MM.1S (cell line): ENCODE results near the gene MAEA.

Source experiments
- DNase-seq: peaks from one replicate; pipeline ENCODE4 v3.0.0-alpha.2; 2015
- H2AFZ ChIP-seq: fragments of 300-600 bp; sonication (generic); 2 replicates; pipeline ENCODE4 v1.6.0; 2016; ENCODE audit warnings: antibody characterized with exemption, low read length
- H3F3A ChIP-seq: fragments of 300-600 bp; sonication (generic); 2 replicates; pipeline ENCODE4 v1.6.1; 2016; ENCODE audit warnings: mild to moderate bottlenecking, antibody characterized with exemption, low read length, moderate library complexity, mixed read lengths; ENCODE audit not compliant: insufficient read depth
- H3K27ac ChIP-seq: fragments of 300-600 bp; sonication (generic); 2 replicates; pipeline ENCODE4 v1.5.1; 2016; ENCODE audit warnings: mild to moderate bottlenecking, low read length
- H3K27me3 ChIP-seq: fragments of 300-600 bp; sonication (generic); replicated peaks from 2 replicates; pipeline ENCODE4 v1.6.0; 2016; ENCODE audit warnings: low read length; ENCODE audit not compliant: insufficient read depth
- H3K36me3 ChIP-seq: fragments of 300-600 bp; sonication (generic); replicated peaks from 2 replicates; pipeline ENCODE4 v1.6.1; 2016; ENCODE audit warnings: mild to moderate bottlenecking, low read length, mixed read lengths; ENCODE audit not compliant: insufficient read depth
- H3K4me1 ChIP-seq: fragments of 300-600 bp; sonication (generic); 2 replicates; pipeline ENCODE4 v1.6.1; 2016; ENCODE audit warnings: low read length, mixed read lengths
- H3K4me2 ChIP-seq: fragments of 300-600 bp; sonication (generic); 2 replicates; pipeline ENCODE4 v1.6.0; 2016; ENCODE audit warnings: low read depth, low read length
- H3K4me3 ChIP-seq: fragments of 300-600 bp; sonication (generic); 2 replicates; pipeline ENCODE4 v1.5.1; 2016; ENCODE audit warnings: low read length, mixed read lengths
- H3K79me2 ChIP-seq: fragments of 300-600 bp; sonication (generic); 2 replicates; pipeline ENCODE4 v1.6.1; 2016; ENCODE audit warnings: mixed run types, low read length, mixed read lengths
- H3K9ac ChIP-seq: fragments of 300-600 bp; sonication (generic); 2 replicates; pipeline ENCODE4 v1.6.1; 2016; ENCODE audit warnings: low read length, mixed read lengths
- H3K9me2 ChIP-seq: fragments of 300-600 bp; sonication (generic); replicated peaks from 2 replicates; pipeline ENCODE4 v1.6.1; 2016; ENCODE audit warnings: mild to moderate bottlenecking, low read length, mixed read lengths; ENCODE audit not compliant: insufficient read depth
- H3K9me3 ChIP-seq: fragments of 300-600 bp; sonication (generic); replicated peaks from 2 replicates; pipeline ENCODE4 v1.6.1; 2016; ENCODE audit warnings: mild to moderate bottlenecking, low read length, mixed read lengths; ENCODE audit not compliant: insufficient read depth
- H4K20me1 ChIP-seq: fragments of 300-600 bp; sonication (generic); 2 replicates; pipeline ENCODE4 v1.6.1; 2016; ENCODE audit warnings: mild to moderate bottlenecking, low read length, moderate library complexity, mixed read lengths; ENCODE audit not compliant: insufficient read depth
- EZH2 ChIP-seq: fragments of 300-600 bp; sonication (generic); optimal IDR thresholded peaks from 2 replicates; pipeline ENCODE3; 2017; ENCODE audit warnings: low read depth, mild to moderate bottlenecking, antibody characterized with exemption, low read length, mixed read lengths
- EZH2phosphoT487 ChIP-seq: fragments of 300-600 bp; sonication (generic); IDR thresholded peaks from 2 replicates; pipeline ENCODE4 v1.6.1; 2018; ENCODE audit warnings: antibody characterized with exemption, low read length
- TF ChIP-seq, protein P1 (sequence below): fragments of 300-600 bp; sonication (generic); IDR thresholded peaks from 2 replicates; pipeline ENCODE4 v1.5.1; 2016; ENCODE audit warnings: antibody characterized with exemption, low read length, mixed read lengths

MAEA gene

DNA sequence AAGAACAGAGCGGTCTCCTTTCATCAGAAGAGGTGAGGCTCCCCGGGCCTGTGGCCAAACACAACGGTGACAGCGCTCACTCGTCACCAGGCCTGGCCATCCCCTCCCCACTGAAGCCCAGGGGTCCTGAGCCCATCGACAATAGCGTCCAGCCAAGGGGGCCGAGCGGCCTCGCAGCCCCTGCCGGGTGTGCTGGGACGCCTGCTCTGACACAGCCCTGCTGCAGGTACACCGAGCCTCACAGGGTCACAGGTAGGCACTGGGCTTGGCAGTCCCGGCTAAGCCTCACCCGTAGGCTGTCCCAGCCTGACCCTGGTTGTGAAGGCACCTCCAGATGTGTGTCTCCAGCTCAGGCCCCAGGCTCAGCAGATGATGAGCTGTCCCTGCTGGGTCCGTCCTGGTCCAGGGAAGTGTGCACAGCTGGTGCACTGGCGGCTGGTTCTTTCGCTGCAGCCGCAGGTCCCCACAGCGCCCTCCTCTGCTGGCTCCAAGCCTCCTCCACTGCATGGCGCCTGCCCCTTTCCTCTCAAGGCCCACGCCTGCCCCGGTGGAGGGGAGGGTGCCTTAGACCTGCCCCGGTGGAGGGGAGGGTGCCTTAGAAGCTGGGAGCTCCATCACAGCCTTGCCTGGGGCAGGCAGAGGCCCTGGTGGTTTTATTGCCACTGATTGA, 78.9 kb downstream of the MAEA start:
- Histone ChIP-seq H4K20me1 (no peaks in the 10 kb centered on the region), H3K9me2 (no peaks in the 10 kb centered on the region), H3K4me2 (no peak overlapping the region), H3K9me3 (no peaks in the 10 kb centered on the region), H3K9ac (no peak overlapping the region), H3K27me3 (no peaks in the 10 kb centered on the region), H3K4me1 (no peaks in the 10 kb centered on the region), H3K27ac (no peak overlapping the region), H3K4me3 (no peak overlapping the region), H3F3A (no peaks in the 10 kb centered on the region), H3K79me2 (no peaks in the 10 kb centered on the region), H3K36me3 (no peaks in the 10 kb centered on the region), H2AFZ (no peak overlapping the region)
- TF ChIP-seq EZH2 = no peak
- no peak for TF ChIP-seq EZH2phosphoT487
- TF ChIP-seq, protein P1, sequence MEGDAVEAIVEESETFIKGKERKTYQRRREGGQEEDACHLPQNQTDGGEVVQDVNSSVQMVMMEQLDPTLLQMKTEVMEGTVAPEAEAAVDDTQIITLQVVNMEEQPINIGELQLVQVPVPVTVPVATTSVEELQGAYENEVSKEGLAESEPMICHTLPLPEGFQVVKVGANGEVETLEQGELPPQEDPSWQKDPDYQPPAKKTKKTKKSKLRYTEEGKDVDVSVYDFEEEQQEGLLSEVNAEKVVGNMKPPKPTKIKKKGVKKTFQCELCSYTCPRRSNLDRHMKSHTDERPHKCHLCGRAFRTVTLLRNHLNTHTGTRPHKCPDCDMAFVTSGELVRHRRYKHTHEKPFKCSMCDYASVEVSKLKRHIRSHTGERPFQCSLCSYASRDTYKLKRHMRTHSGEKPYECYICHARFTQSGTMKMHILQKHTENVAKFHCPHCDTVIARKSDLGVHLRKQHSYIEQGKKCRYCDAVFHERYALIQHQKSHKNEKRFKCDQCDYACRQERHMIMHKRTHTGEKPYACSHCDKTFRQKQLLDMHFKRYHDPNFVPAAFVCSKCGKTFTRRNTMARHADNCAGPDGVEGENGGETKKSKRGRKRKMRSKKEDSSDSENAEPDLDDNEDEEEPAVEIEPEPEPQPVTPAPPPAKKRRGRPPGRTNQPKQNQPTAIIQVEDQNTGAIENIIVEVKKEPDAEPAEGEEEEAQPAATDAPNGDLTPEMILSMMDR = no peak
- DNase-seq = no peak

DNA sequence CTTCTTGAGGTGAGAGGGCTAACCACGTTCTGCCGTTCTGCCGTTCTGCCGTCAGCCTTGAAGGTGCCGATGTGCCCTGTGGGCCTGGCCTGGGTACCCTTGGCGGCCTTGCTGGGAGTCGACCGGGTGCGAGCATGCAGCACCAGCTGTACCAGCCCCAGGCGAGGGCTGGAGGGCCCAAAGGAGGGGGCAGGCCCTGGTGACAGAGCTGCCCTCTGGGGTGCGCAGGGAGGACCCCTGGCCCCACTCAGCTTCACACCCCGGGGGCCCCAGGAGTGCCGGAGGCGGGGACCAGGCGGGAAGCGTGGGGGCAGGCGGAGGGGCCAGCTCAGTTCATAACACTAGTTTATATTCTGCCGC, 79.4 kb downstream of the MAEA start:
- no peak overlapping the region for H3K4me3 ChIP-seq
- DNase-seq = no peak
- no peaks in the 10 kb centered on the region for H4K20me1 ChIP-seq
- no peak overlapping the region for H3K4me2 ChIP-seq
- H3K79me2 ChIP-seq = no peaks in the 10 kb centered on the region
- H3K36me3 ChIP-seq = no peaks in the 10 kb centered on the region
- H3K27me3 ChIP-seq = no peaks in the 10 kb centered on the region
- no peaks in the 10 kb centered on the region for H3K4me1 ChIP-seq
- no peak overlapping the region for H2AFZ ChIP-seq
- H3F3A ChIP-seq = no peaks in the 10 kb centered on the region
- no peak overlapping the region for H3K27ac ChIP-seq
- TF ChIP-seq EZH2 = no peak
- TF ChIP-seq, protein P1 = no peak
- TF ChIP-seq EZH2phosphoT487 = no peak
- no peak overlapping the region for H3K9ac ChIP-seq
- H3K9me2 ChIP-seq = no peaks in the 10 kb centered on the region
- no peaks in the 10 kb centered on the region for H3K9me3 ChIP-seq

DNA sequence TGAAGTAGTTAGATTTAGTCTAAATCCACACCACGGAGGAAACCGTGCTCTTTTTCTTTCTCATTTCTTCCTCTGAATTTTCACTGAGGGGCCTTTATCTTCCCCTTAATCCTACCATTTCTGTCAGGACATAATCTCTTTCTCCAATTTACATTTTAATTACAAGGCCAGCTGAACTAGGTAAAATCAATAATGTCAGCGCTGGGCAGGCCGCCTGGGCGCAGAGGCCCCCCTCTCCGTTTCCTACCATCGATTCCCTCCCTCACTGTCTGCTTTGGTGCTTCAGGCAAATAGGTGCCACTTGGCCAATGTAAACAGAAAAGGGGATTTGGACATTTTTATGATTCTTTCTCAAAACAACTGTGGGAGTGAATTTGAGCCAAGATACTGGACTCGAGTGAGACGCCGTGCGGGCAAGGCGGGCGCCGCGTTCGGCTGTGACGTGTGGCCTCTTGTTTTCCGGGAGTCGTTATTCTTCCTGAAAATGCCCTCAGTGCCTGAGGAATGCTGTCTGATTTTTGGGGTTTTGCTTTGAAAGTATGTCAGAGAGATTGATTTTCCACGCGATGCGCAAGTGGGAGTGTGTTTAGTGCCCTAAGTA, 79.9 kb downstream of the MAEA start:
- Histone ChIP-seq H2AFZ (no peak overlapping the region), H3K27ac (no peak overlapping the region), H3K36me3 (no peaks in the 10 kb centered on the region), H3K4me2 (no peak overlapping the region), H3K4me1 (no peaks in the 10 kb centered on the region), H3K9me2 (no peaks in the 10 kb centered on the region), H4K20me1 (no peaks in the 10 kb centered on the region), H3K27me3 (no peaks in the 10 kb centered on the region), H3K9ac (no peak overlapping the region), H3K4me3 (no peak overlapping the region), H3K79me2 (no peaks in the 10 kb centered on the region), H3K9me3 (no peaks in the 10 kb centered on the region), H3F3A (no peaks in the 10 kb centered on the region)
- no peak for DNase-seq
- TF ChIP-seq, protein P1 = no peak
- TF ChIP-seq EZH2 (no peak), EZH2phosphoT487 (no peak)
